GM21360 (cell line): ENCODE data around the gene MAP3K5.

Source experiments
- ATAC-seq: cut with Tn5 transposase; IDR thresholded peaks from one replicate; pipeline ENCODE4 v1.9.1; 2021; ENCODE audit warnings: mild to moderate bottlenecking, moderate library complexity; ENCODE audit not compliant: unreplicated experiment

MAP3K5 gene

DNA sequence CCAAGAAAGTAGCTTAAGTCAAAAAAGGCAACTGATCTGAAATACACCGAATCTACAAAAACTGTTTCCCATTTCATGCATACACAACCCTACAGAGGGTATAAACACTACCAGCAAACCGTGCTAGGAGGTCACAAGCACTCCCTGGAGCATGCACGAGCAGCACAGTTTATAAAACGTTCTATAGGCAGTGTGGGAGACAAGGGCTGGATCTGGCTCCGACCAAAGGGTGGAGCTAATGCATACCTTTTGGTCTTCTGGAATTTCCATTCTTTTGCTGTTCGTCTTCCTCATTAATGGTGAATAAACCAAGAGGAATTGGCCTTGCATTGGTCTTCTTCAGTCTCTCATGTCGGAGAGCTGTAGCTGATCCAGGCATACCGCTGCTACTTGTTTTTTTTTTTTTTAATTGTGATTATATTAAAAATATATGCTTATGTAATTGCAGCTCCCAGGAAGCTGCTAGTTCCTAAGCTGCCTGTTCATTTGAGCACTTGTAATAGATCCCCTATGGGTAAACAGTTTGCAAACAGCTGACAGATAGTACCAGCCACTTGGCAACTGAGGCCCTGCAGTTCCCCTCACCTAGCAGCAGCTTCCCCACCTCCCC is 266.6 kb downstream of the MAP3K5 start:
- no peak for ATAC-seq

DNA sequence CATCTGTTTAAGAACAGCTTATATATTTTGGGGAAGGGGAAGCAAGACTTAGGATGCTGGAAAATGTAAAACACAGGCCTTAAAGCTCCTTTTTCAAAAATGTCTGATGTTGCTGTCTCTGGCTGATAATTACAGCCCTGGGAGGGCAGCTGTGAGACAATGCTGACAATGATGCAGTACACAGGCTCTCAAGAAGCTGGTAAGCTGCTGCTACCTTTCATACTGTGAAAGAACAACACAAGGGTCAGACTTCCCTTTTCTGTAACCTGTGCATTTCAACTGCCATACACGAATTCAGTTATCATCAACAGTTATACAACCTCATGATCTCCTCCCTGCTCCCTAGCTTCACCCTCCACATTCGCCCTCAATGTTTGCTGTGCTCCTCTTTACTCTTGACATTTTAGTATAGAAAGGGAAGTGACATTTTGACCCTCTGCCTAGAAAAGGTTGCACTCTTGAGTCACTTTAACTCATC is 267.3 kb downstream of the MAP3K5 start:
- ATAC-seq, result no peak

DNA sequence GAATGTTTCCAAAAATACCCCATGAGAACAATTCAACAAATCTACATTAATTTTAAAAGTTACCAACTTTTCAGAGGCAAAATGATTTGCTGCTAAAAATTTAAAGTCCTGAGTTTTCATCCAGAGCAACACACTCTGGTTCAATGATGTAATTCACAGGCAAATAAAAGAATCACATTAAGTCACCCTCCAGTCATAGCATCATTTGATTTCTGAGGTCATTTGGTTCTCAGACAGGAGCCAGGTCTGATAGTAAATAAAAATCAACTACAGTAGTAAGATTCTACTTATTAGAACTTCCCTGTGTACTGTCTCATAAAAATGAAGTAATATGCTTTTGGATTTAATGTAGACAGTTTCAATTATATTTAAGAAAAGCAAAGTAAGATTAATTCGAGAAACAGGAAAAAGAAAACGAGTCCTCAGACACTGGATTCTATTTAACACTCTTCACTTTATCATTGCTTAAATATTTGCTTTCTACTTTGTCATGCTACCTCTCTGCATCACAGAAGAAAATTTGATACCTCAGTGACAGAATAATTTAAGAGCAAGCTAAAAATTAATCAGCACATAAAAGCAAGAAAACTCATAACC is 267.8 kb downstream of the MAP3K5 start:
- no peak for ATAC-seq

DNA sequence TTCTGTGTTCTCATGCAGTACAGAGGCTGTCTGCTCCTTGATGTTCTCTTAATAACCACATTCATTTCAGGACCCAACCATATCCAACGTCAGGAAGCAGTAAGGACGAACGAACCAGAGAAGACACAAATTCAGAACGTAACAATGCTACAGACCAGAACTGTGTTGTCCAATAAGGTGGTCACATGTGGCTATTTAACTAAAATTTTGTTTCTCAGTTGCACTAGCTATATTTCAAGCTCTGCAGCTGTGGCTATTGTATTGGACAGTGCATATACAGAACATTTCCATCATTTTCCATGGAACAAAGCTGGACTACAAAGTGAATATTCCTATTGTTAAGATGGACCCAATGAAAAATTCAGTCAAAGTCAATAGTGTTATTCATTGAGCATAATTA is 269.1 kb downstream of the MAP3K5 start:
- ATAC-seq, result no peak

DNA sequence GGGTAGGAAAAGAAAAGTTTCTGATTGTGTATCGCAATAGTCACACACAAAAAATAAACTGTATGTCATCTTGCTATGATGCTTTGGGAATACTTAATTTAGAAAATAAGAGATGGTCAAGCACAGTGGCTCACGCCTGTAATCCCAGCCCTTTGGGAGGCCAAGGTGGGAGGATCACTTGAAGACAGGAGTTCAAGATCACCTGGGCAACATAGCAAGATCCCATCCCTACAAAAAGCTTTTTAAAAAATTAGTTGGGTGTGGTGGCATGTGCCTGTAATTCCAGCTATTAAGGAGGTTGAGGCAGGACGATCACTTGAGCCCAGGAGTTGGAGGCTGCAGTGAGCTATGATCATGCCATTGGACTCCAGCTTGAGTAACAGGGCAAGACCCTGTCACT is 269.6 kb downstream of the MAP3K5 start:
- no peak for ATAC-seq

DNA sequence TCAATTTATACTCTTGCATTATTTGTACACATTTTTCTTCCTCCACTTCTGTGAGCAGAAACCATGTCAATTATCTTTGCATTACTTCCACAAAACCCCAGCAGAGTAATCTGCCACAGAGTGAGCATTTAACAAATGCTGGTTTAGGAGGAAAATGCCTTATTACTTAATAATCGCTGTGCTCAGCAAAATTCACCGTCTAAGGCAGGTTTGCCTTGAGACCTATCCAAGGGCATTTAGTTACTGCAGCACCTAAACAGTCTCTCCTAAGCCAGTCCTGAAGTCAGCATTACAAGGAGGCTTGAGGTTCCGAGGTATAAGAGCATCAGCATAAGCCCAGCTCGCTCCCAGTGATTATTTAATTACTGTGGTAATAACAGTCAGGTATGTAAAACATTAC is 270.4 kb downstream of the MAP3K5 start:
- ATAC-seq, result no peak

DNA sequence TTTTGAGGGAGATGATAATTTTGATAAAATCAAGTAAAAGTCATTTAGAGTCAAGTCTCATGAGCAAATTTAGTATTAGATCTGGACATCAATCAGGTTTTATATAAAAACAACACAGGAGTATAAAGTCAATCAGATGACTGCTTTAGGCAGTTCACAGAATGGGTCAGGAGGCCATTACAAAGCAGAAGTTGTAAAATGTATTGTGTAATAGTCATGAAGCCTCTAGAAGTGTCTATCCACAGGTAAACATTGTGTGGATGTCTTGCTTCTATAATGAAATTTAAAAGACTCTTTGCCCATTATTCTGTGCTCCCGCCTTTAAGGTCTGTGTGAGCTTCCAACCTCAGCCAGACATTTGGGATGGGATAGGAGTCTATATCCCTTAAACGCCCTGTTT is 270.9 kb downstream of the MAP3K5 start:
- ATAC-seq, result no peak

DNA sequence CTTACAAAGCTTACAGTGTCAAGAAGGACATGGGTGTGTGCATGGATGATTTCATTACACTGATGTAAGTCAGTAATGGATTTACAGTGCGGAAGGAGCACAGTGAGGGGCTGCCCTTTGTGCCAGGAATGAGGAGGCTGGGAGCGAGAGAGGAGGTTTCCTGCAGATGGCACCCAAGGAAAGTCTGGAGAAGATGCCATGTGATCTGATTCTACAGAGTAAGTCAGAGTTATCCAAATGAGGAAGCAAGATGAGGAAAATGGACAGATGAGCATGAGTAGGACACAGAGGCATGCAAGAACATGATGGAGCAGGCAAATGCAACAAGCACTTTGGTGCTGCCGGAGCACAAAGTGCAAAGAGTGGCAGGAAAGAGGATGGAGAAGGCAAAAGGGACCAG is 271.8 kb downstream of the MAP3K5 start:
- ATAC-seq, result no peak

DNA sequence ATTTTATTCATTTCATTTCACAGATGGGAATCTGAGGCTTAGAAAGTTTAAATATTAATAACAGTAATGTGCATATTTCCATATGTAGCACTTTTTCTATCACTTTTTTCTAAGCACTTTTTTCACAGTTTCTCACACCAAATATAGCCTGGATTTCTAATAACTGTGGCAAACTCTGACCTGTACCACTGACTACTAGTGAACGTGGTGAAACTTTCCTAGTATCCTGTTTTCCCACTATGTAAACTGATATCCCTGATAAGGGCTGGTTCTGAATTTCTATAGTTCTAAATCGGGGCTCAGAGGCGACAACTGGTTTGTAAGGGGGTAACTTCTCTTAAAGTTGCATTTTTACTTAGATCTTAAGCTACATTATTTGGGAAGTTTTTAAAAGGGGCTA is 274.7 kb downstream of the MAP3K5 start:
- no peak for ATAC-seq

DNA sequence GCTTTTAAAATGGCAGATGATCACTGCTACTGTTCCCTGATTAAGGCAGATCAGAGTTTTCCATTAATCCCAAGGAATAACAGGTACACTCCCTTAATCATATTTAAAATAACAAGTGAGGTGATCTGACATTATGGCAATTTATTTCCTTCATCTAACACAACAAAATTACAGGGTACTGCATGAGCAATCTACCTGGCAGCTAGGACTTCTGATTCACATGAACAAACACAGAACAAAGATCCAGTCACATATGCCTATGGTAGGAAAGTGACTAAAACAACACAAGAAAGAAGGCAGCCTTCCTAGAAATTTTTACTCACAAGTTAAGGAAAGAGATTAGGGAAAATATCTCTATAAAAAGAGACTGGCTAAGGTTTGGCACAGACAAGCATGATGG is 275.3 kb downstream of the MAP3K5 start:
- no peak for ATAC-seq

DNA sequence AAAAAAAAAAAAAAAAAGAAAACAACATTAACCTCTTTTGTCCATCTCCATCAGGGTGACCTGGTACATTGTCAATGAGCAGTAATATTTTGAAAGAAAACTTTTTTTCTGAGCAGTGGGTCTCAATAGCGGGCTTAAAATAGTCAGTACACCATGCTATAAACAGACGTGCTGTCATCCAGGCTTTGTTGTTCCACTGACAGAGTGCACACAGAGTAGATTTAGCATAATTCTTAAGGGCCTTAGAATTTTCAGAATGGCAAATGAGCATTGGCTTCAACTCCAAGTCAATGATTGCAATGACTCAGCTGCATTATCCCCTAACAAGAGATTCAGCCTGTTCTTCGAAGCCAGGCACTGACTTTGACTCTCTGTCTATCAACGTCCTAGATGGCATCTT is 277.7 kb downstream of the MAP3K5 start:
- no peak for ATAC-seq

DNA sequence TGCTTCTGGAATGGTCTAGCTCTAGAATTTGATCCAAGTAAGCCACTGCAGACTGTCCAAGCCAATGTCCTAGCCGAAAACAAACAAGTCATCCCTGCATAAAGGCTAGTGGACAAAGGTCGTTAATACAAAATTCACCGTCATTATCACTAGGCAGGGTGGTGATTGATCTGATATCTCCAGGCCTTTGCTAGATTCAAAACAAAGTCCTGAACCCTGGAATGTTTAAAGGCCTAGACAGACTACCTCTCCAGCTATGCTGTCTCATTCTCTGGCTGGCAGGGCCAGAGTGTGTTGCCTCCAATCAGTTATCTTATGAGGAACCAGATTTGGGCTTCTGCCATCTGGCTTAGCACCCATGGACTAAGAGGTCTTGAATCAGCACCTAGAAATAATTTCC is 280.4 kb downstream of the MAP3K5 start:
- no peak for ATAC-seq

DNA sequence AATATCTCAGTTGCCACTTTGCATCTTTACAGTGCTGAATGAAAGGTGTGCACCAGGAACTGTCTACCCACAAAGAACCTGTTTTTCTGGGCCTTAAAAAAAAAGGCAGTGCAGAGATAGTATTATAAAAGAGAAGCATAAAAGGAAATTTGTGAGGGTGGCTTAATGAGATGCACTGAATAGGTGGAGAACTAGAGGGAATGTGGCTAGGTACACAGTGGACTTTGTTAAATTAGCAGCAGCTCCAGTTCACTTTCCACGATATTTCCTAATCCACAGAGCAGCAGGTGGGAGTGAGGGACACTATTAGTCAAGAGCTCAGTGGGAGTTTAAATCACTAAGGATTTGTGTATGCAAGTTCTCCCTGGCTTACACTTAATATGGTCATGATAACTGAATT is 280.9 kb downstream of the MAP3K5 start:
- no peak for ATAC-seq

DNA sequence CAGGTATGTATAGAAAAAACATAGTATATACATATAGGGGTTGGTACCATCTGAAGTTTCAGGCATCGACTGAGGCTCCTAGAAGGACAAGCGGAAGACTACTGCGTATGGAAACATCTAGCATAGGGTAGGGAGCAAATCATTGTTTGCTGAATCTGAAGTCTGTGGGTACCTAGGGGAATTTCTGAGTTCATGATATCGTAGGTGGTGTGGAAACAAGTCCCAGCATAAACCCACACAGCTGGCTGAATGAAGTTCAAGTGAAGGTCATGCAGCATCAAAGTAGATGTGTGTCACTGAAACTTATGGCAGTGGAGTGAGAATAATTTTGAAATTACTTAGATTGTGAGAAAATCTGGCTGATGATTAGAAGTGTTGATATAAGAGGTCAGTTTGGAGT is 281.5 kb downstream of the MAP3K5 start:
- ATAC-seq, result no peak

DNA sequence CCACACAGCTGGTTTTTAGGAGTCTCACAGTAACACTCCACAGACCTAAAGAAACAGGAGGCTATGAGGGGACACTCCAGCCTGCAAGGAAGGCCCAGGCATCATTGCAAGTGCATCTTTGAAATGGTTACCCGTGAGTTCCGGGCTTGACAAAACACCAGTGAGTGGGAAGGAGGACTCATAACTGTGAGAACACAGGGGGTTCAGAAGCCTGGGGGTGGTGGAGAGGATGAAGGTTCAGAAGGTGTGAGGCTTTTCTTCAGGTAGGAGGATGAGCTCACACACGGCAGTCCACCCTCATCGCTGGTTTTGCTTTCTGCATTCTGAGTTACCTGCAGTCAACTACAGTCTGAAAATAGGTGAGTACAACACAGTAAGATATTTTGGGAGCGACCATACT is 282.0 kb downstream of the MAP3K5 start:
- no peak for ATAC-seq

DNA sequence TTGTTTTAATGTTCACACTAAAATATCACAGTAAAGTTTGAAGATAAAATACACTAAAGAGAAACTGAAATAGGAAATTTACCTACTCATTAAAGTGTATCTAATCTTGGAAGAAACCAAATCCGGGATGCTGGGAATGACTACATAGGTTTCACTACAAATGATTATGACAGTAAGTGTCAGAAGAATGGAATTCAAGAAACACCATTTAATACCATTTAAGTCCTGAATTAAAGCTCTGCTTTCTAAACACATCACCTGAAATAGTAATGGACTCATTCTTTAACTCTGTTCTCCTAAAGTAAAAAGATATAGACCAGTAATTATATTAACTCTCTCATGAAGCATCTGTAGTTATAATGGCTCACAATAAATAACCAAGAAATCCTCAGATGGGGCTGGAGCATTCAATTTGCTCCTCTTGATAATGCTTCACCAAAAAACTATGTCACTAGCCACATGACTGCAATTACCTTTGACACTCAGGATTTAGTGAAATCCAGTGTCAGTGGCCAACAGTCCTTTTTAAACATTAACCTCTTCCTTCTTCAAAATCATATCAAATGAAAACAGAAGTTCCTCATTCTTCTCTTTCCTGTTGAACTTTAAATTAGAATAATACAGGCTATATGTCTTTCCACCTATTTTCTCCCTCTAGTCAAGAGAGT is 283.4 kb downstream of the MAP3K5 start:
- no peak for ATAC-seq
